ENCODE measurements around the gene OIT3.
"Not testable (repeated sequence)": the region's sequence is repeated elsewhere in the genome, so short reads cannot be mapped to it uniquely, and the experiment has no call there.

Gene OIT3

GRCh38 chr10:72893136-72893798, at the start of gene OIT3:
TSS of gene OIT3 (plus strand) at chr10:72893739. CDS start at chr10:72893799, 60 bp downstream.
- no peak for DNase-seq

GRCh38 chr10:72846238-72846637, 47.3 kb upstream of the OIT3 start:
- no peak for DNase-seq

GRCh38 chr10:72847681-72848080, 45.9 kb upstream of the OIT3 start:
- no peak for DNase-seq

- DNase-seq: no peak
Observed at GRCh38 chr10:72850861-72851260, 42.7 kb upstream of the OIT3 start.

GRCh38 chr10:72851509-72851908, 42.0 kb upstream of the OIT3 start:
- no peak for DNase-seq

- DNase-seq: no peak
Observed at GRCh38 chr10:72852508-72852907, 41.0 kb upstream of the OIT3 start.

- no peak for DNase-seq
Observed at GRCh38 chr10:72855129-72855528, 38.4 kb upstream of the OIT3 start.

GRCh38 chr10:72855790-72856189, 37.7 kb upstream of the OIT3 start:
- no peak for DNase-seq

GRCh38 chr10:72858067-72858466, 35.5 kb upstream of the OIT3 start:
- DNase-seq: no peak

GRCh38 chr10:72862957-72863356, 30.6 kb upstream of the OIT3 start:
- no peak for DNase-seq

- DNase-seq: no peak
Observed at GRCh38 chr10:72875250-72876055, 18.1 kb upstream of the OIT3 start.

GRCh38 chr10:72879245-72879644, 14.3 kb upstream of the OIT3 start:
- no peak for DNase-seq

GRCh38 chr10:72881291-72881690, 12.2 kb upstream of the OIT3 start:
- DNase-seq: no peak

GRCh38 chr10:72883861-72884260, 9.7 kb upstream of the OIT3 start:
- no peak for DNase-seq

- no peak for DNase-seq
Observed at GRCh38 chr10:72885953-72886352, 7.6 kb upstream of the OIT3 start.

GRCh38 chr10:72886621-72887020, 6.9 kb upstream of the OIT3 start:
- DNase-seq: no peak

GRCh38 chr10:72887043-72887442, 6.5 kb upstream of the OIT3 start:
- no peak for DNase-seq

GRCh38 chr10:72888151-72888638, 5.3 kb upstream of the OIT3 start:
- no peak for DNase-seq

GRCh38 chr10:72889391-72889831, 4.1 kb upstream of the OIT3 start:
- DNase-seq: no peak

GRCh38 chr10:72890086-72890485, 3.5 kb upstream of the OIT3 start:
- DNase-seq: no peak

- no peak for DNase-seq
Observed at GRCh38 chr10:72895236-72895850, 1.8 kb downstream of the OIT3 start.

- DNase-seq: no peak
Observed at GRCh38 chr10:72898616-72899015, 5.1 kb downstream of the OIT3 start.

GRCh38 chr10:72899545-72899944, 6.0 kb downstream of the OIT3 start:
- DNase-seq: no peak

- DNase-seq: not testable (repeated sequence)
Observed at GRCh38 chr10:72903941-72904446, 10.5 kb downstream of the OIT3 start.

Measured in activated CD4-positive, CD25-positive, alpha-beta regulatory T cell treated with anti-CD3 and anti-CD28 coated beads, Interleukin-2, amount 50 U/mL, for 72 hours (primary cell).